CD4-positive, CD25-positive, alpha-beta regulatory T cell (primary cell): ENCODE results near the gene INO80. TPM values are rescaled to one million over a fixed set of nuclear protein-coding genes. Genes with fewer than 3 reads are reported as not detected.

ENCODE experiments used
- ATAC-seq, 2 donors: fragments of 150-1000 bp; cut with Tn5 transposase; one replicate each; pipeline ENCODE4 v1.10.0; 2021; ENCODE audit warnings: low read depth in 2 of 2, moderate number of reproducible peaks in 2 of 2, moderate library complexity in 1 of 2
- DNase-seq, 3 donors: peaks; one replicate each; pipeline versions ENCODE4 v3.0.0 to v3.0.0-alpha.2; 2012 to 2022; ENCODE audit warnings: mixed read lengths in 1 of 3
- H3K27ac ChIP-seq: one replicate; pipeline ENCODE4 v1.7.0; 2013; ENCODE audit warnings: mild to moderate bottlenecking, low read length; ENCODE audit not compliant: insufficient read depth, poor library complexity, severe bottlenecking
- H3K27me3 ChIP-seq: one replicate; pipeline ENCODE4 v1.7.0; 2013; ENCODE audit warnings: low read length; ENCODE audit not compliant: control insufficient read depth, insufficient read depth
- H3K36me3 ChIP-seq: one replicate; pipeline ENCODE4 v1.7.0; 2013; ENCODE audit warnings: mild to moderate bottlenecking, low read length, moderate library complexity; ENCODE audit not compliant: control insufficient read depth, insufficient read depth
- H3K4me1 ChIP-seq: 2 replicates; pipeline ENCODE4 v1.7.0; 2013; ENCODE audit warnings: mild to moderate bottlenecking, low read length; ENCODE audit not compliant: insufficient read depth, control insufficient read depth, poor library complexity, severe bottlenecking
- H3K4me3 ChIP-seq: one replicate; pipeline ENCODE4 v1.7.0; 2013; ENCODE audit warnings: low read depth, mild to moderate bottlenecking, low read length, moderate library complexity
- H3K9me3 ChIP-seq, 2 experiments: 1 replicate in 1 of 2; 2 replicates in 1 of 2; pipeline ENCODE4 v1.7.0; 2013; ENCODE audit warnings: low read length in 2 of 2, mild to moderate bottlenecking in 1 of 2, moderate library complexity in 1 of 2; ENCODE audit not compliant: control insufficient read depth in 2 of 2
- H3K27ac Mint-ChIP-seq, 3 donors: one replicate each; pipeline ENCODE4 v1.8.0; 2020 to 2022; ENCODE audit warnings: mild to moderate bottlenecking in 3 of 3, mixed read lengths in 3 of 3, moderate library complexity in 2 of 3
- H3K27me3 Mint-ChIP-seq: one replicate; pipeline ENCODE4 v1.8.0; 2022; ENCODE audit warnings: mild to moderate bottlenecking, mixed read lengths
- H3K36me3 Mint-ChIP-seq: one replicate; pipeline ENCODE4 v1.8.0; 2020; ENCODE audit warnings: mixed read lengths
- H3K4me1 Mint-ChIP-seq, 4 donors: one replicate each; pipeline ENCODE4 v1.8.0; 2020 to 2022; ENCODE audit warnings: mixed read lengths in 4 of 4, mild to moderate bottlenecking in 1 of 4
- H3K4me3 Mint-ChIP-seq, 4 donors: one replicate each; pipeline ENCODE4 v1.8.0; 2020 to 2022; ENCODE audit warnings: mild to moderate bottlenecking in 4 of 4, mixed read lengths in 4 of 4, moderate library complexity in 3 of 4
- H3K9me3 Mint-ChIP-seq, 7 donors: one replicate each; pipeline ENCODE4 v1.8.0; 2020 to 2022; ENCODE audit warnings: mixed read lengths in 7 of 7, mild to moderate bottlenecking in 3 of 7, moderate library complexity in 2 of 7
- polyA plus RNA-seq, 4 donors: library from polyadenylated mRNA; unstranded; fragments of 300-500 nt; fragmentation: Illumina TruSeq; gene quantifications; one replicate each; pipeline ENCODE4 v1.2.3, GENCODE V29; 2021
- total RNA-seq: library from RNA; stranded (reverse); gene quantifications from one replicate; pipeline ENCODE4 v1.2.3, GENCODE V29; 2022

Gene INO80
- total and polyA plus RNA-seq, 5 donors from 2014 or later: 3.0 to 36.1 (median 3.8) TPM

GRCh38 chr15:41128174-41128902, 12.3 kb upstream of the INO80 start:
- no peak for ATAC-seq

DNA sequence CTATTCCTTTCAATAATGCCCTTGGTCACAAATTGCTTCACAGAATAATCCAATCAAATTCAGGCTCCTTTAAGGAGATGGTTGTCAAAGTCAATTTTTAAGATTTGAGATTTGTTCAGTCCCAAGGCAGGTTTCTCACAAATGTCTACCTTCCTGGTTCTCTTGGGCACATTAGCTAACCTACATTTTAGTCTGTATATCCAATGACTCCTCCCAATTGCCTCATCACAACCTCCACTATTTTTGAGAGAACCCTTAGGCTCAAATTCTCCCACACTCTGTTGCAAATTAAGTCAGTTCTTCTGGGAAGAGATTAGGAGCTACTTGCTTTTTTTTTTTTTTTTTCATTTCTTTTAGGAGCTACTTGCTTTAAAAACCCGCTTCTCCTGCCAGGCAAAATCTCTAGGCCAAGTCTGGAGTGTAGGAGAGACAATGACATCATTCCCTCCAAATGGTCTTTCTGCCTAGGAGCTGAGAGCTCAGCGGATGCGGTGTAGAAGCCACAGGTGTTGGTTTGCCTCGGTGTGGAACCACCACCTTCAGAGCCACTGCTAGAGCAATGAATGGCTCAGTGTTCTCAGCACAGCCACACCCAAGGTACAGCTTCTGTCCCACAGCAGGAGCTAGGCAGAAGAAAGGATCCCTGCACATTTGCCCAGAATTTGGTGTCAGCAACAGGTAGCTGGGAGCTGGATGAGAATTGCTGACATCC, 10.0 kb upstream of the INO80 start:
- Histone ChIP-seq H3K4me3 (no peak overlapping the region), H3K27ac (no peak overlapping the region), H3K4me1 (no peaks in the 10 kb centered on the region), H3K36me3 (no peaks in the 10 kb centered on the region), H3K27me3 (peaks cover 5% of the 10 kb centered on the region), H3K9me3 (peaks cover 0 to 2% of the 10 kb centered on the region in 2 experiments)
- Mint-ChIP-seq H3K27ac (no peak overlapping the region), H3K9me3 (peaks cover 0 to 2% (median 0%) of the 10 kb centered on the region in 7 donors), H3K4me3 (no peak overlapping the region), H3K4me1 (no peaks in the 10 kb centered on the region), H3K27me3 (peaks cover 35% of the 10 kb centered on the region), H3K36me3 (no peaks in the 10 kb centered on the region)
- ATAC-seq: no peak
- peak in 1 of 3 donors; percentile 7 for DNase-seq

More at GRCh38 chr15:41128174-41128902, 12.3 kb upstream of the INO80 start:
- Mint-ChIP-seq H3K4me3 (no peak overlapping the region), H3K27me3 (peaks cover 39% of the 10 kb centered on the region), H3K36me3 (no peaks in the 10 kb centered on the region), H3K27ac (no peak overlapping the region), H3K4me1 (peaks cover 0 to 2% (median 0%) of the 10 kb centered on the region in 4 donors), H3K9me3 (peaks cover 0 to 9% (median 2%) of the 10 kb centered on the region in 7 donors)
- Histone ChIP-seq H3K27ac (no peak overlapping the region), H3K27me3 (peaks cover 5% of the 10 kb centered on the region), H3K4me3 (no peak overlapping the region), H3K9me3 (peaks cover 0 to 2% of the 10 kb centered on the region in 2 experiments), H3K4me1 (no peaks in the 10 kb centered on the region), H3K36me3 (no peaks in the 10 kb centered on the region)
- no peak for DNase-seq

DNA sequence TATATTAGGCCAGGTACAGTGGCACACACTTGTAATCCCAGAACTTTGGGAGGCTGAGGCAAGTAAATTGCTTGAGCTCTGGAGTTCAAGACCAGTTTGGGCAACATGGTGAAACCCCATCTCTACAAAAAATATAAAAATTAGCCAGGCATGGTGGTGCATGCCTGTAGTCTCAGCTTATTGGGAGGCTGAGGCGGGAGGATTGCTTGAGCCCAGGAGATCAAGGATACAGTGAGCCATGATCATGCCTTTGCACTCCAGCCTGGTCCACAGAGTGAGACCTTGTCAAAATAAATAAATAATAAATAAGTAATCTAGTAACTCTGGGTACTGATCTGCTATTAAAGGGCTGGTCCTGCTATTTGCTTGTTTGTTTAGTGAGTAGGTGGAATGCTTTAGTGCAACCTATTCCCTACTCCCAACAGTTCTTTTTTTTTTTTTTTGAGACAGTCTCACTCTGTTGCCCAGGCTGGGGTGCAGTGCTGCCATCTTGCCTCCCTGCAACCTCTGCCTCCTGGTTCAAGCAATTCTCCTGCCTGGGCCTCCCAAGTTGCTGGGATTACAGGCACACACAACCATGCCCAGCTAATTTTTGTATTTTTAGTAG, 9.1 kb upstream of the INO80 start:
- Histone ChIP-seq H3K36me3 (no peaks in the 10 kb centered on the region), H3K27me3 (peaks cover 5% of the 10 kb centered on the region), H3K9me3 (peaks cover 0 to 2% of the 10 kb centered on the region in 2 experiments), H3K4me3 (no peak overlapping the region), H3K4me1 (no peaks in the 10 kb centered on the region), H3K27ac (no peak overlapping the region)
- ATAC-seq (no peak), DNase-seq (no peak)
- Mint-ChIP-seq H3K27ac (no peak overlapping the region), H3K36me3 (no peaks in the 10 kb centered on the region), H3K27me3 (peaks cover 36% of the 10 kb centered on the region), H3K4me3 (no peak overlapping the region), H3K9me3 (peaks cover 0 to 2% (median 0%) of the 10 kb centered on the region in 7 donors), H3K4me1 (no peaks in the 10 kb centered on the region)

GRCh38 chr15:41124058-41124457, 8.0 kb upstream of the INO80 start:
- Mint-ChIP-seq H3K4me1 (no peaks in the 10 kb centered on the region), H3K36me3 (no peaks in the 10 kb centered on the region), H3K27ac (no peak overlapping the region), H3K27me3 (peaks cover 32% of the 10 kb centered on the region), H3K9me3 (peaks cover 0 to 2% (median 0%) of the 10 kb centered on the region in 7 donors), H3K4me3 (no peak overlapping the region)
- Histone ChIP-seq H3K4me3 (no peak overlapping the region), H3K36me3 (no peaks in the 10 kb centered on the region), H3K9me3 (no peaks in the 10 kb centered on the region), H3K27ac (no peak overlapping the region), H3K27me3 (peaks cover 5% of the 10 kb centered on the region), H3K4me1 (no peaks in the 10 kb centered on the region)
- ATAC-seq: no peak
- DNase-seq: no peak

DNA sequence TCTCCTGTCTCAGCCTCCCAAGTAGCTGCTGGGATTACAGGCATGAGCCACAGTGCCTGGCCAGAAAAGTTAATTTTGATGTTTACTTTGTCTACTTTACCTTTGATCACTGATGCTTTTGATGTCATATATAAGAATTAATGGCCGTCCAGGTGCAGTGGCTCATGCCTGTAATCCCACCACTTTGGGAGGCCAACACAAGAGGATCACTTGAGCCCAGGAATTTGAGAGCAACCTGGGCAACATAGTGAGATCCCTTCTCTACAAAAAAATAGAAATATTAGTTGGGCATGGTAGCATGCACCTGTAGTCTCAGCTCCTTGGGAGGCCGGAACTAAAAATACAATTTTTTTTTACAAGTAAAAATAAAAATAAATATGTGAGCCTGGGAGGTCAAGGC, 6.8 kb upstream of the INO80 start:
- H3K9me3 ChIP-seq: no peaks in the 10 kb centered on the region
- Mint-ChIP-seq H3K4me3 (peak overlapping the region in 1 of 4 donors; percentile 9), H3K4me1 (no peaks in the 10 kb centered on the region), H3K27me3 (peaks cover 25% of the 10 kb centered on the region), H3K9me3 (peaks cover 0 to 2% (median 0%) of the 10 kb centered on the region in 7 donors), H3K36me3 (no peaks in the 10 kb centered on the region), H3K27ac (no peak overlapping the region)
- ATAC-seq: no peak
- no peak overlapping the region for H3K27ac ChIP-seq
- no peak overlapping the region for H3K4me3 ChIP-seq
- H3K4me1 ChIP-seq: no peaks in the 10 kb centered on the region
- H3K36me3 ChIP-seq: no peaks in the 10 kb centered on the region
- peaks cover 5% of the 10 kb centered on the region for H3K27me3 ChIP-seq
- DNase-seq: no peak

DNA sequence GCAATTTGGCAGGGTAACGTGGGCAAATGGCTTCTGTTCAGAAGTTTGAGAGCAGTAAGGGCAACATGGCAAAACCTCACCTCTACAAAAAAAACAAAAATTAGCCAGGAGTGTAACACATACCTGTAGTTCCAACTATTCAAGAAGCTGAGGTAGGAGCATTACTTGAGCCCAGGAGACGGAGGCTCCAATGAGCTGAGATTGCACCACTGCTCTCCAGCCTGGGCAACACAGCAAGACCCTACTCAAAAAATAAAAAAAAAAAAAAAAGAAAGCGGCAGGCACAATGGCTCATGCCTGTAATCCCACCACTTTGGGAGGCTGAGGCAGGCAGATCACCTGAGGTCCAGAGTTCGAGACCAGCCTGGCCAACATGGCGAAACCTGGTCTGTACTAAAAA, 5.9 kb upstream of the INO80 start:
- DNase-seq: no peak

DNA sequence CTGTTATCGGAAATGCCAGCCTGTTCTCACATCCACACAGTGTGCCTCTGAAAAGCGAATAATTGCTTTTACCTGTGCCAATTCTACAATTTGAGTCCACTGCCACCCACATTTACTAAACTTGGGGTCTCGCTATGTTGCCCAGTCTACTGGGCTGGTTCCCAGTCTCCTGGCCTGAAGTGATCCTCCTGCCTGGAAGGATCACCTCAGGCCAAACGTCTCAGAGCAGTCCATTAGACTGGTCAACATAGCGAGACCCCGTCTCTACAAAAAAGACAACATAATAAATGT, 827 bp upstream of the INO80 start:
- Histone ChIP-seq H3K4me1 (peaks cover 22% of the 10 kb centered on the region), H3K27ac (peak overlapping the region; percentile 92), H3K27me3 (no peaks in the 10 kb centered on the region), H3K9me3 (no peaks in the 10 kb centered on the region), H3K36me3 (no peaks in the 10 kb centered on the region), H3K4me3 (peak overlapping the region; percentile 98)
- peak overlapping the region; percentile 96 to 99 (median 98) for H3K4me3 Mint-ChIP-seq
- peaks cover 4% of the 10 kb centered on the region for H3K27me3 Mint-ChIP-seq
- H3K4me1 Mint-ChIP-seq: peaks cover 2 to 42% (median 20%) of the 10 kb centered on the region in 4 donors
- H3K27ac Mint-ChIP-seq: peak overlapping the region; percentile 97 to 100 (median 99)
- no peaks in the 10 kb centered on the region for H3K36me3 Mint-ChIP-seq
- DNase-seq (no peak), ATAC-seq (no peak)
- peaks cover 0 to 2% (median 0%) of the 10 kb centered on the region in 7 donors for H3K9me3 Mint-ChIP-seq

More for the DNA sequence above, 5.9 kb upstream of the INO80 start:
- H3K27me3 ChIP-seq: peaks cover 5% of the 10 kb centered on the region
- peaks cover 5% of the 10 kb centered on the region for H3K4me1 ChIP-seq
- H3K36me3 ChIP-seq: no peaks in the 10 kb centered on the region
- no peak overlapping the region for H3K4me3 ChIP-seq
- peaks cover 0 to 4% (median 0%) of the 10 kb centered on the region in 4 donors for H3K4me1 Mint-ChIP-seq
- H3K4me3 Mint-ChIP-seq: no peak overlapping the region
- H3K9me3 ChIP-seq: no peaks in the 10 kb centered on the region
- peaks cover 0 to 2% (median 0%) of the 10 kb centered on the region in 7 donors for H3K9me3 Mint-ChIP-seq
- no peak overlapping the region for H3K27ac ChIP-seq
- ATAC-seq: no peak
- no peak overlapping the region for H3K27ac Mint-ChIP-seq
- peaks cover 25% of the 10 kb centered on the region for H3K27me3 Mint-ChIP-seq
- H3K36me3 Mint-ChIP-seq: no peaks in the 10 kb centered on the region
